Spleen (tissue), 7 donors: Measurements from ENCODE around the gene FARP1.

Experiments
- POLR2A ChIP-seq, 3 donors: fragments of 450-650 bp; IDR thresholded peaks; one replicate each; pipeline ENCODE4 v1.5.1; 2017; ENCODE audit warnings: antibody characterized with exemption in 3 of 3, mild to moderate bottlenecking in 1 of 3
- TF ChIP-seq, protein P1 (sequence below), 11 experiments: fragments of 200-600 bp in 7 of 11; fragments of 450-650 bp in 4 of 11; sonication (generic) in 4 of 11; IDR thresholded peaks in 8 of 11; conservative IDR thresholded peaks in 3 of 11; 1 replicate in 7 of 11; 2 replicates in 4 of 11; pipeline versions ENCODE4 v1.4.0 to v1.8.0; 2016 to 2021; ENCODE audit warnings: antibody characterized with exemption in 11 of 11, inconsistent platforms in 4 of 11, mild to moderate bottlenecking in 1 of 11
- donor health status: DM: no; HTN: no; CAD: no; lungs with moderate emphysema.
- donor health status: DM: no; HTN: no; CAD: no.
- donor health status: DM: no; HTN: no; CAD: no.

DNA sequence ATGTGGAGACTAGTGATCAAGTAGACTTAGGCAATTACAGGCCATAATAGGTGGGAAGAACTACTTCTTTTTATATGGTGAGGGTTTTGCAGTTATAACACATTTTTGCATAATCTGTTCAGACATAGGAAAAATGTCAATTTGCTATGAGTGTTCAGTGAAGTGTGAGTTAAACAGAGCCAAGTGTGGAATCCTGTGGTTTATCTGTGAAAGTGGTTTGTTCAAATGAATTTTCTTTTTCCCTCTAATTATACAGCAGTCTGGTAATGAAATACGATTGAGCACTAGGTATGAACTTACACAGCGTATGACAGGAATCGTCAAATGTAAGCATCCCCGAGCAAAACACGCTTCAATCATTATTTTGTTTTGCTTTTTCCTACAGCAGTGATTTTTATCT, 255.7 kb downstream of the FARP1 start:
- TF ChIP-seq, protein P1, sequence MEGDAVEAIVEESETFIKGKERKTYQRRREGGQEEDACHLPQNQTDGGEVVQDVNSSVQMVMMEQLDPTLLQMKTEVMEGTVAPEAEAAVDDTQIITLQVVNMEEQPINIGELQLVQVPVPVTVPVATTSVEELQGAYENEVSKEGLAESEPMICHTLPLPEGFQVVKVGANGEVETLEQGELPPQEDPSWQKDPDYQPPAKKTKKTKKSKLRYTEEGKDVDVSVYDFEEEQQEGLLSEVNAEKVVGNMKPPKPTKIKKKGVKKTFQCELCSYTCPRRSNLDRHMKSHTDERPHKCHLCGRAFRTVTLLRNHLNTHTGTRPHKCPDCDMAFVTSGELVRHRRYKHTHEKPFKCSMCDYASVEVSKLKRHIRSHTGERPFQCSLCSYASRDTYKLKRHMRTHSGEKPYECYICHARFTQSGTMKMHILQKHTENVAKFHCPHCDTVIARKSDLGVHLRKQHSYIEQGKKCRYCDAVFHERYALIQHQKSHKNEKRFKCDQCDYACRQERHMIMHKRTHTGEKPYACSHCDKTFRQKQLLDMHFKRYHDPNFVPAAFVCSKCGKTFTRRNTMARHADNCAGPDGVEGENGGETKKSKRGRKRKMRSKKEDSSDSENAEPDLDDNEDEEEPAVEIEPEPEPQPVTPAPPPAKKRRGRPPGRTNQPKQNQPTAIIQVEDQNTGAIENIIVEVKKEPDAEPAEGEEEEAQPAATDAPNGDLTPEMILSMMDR (IDR thresholded peaks at IDR 0.05 in 8 of 11, conservative IDR thresholded peaks at IDR 0.05 in 3 of 11), result no peak
- no peak for TF ChIP-seq POLR2A (IDR thresholded peaks at IDR 0.05)
